Mucosa of descending colon (tissue), 3 donors: ENCODE data around the gene INPP4A. TPM values are rescaled to one million over a fixed set of nuclear protein-coding genes. Genes with fewer than 3 reads are reported as not detected.

Experiments used
- ATAC-seq: fragments of 200-7000 bp; cut with Tn5 transposase; one replicate; pipeline ENCODE4 v1.9.1; 2020; ENCODE audit warnings: mild to moderate bottlenecking, moderate library complexity
- DNase-seq, 3 donors: peaks; one replicate each; pipeline ENCODE4 v3.0.0-alpha.2; 2020
- H3K36me3 ChIP-seq: fragments of 200-600 bp; one replicate; pipeline ENCODE4 v1.8.0; 2021; ENCODE audit warnings: low read depth, mild to moderate bottlenecking
- H3K4me1 ChIP-seq: fragments of 200-600 bp; one replicate; pipeline ENCODE4 v1.8.0; 2021; ENCODE audit warnings: low read depth, mild to moderate bottlenecking
- H3K4me3 ChIP-seq: fragments of 200-600 bp; one replicate; pipeline ENCODE4 v1.8.0; 2021; ENCODE audit warnings: mild to moderate bottlenecking
- H3K9me3 ChIP-seq: fragments of 200-600 bp; one replicate; pipeline ENCODE4 v1.8.0; 2021; ENCODE audit warnings: mild to moderate bottlenecking
- CTCF ChIP-seq: fragments of 200-600 bp; IDR thresholded peaks from one replicate; pipeline ENCODE4 v1.8.0; 2022; ENCODE audit warnings: antibody characterized with exemption, mild to moderate bottlenecking
- intact Hi-C, 2 donors: fragments of 100-400 bp; cut with DNase I in 1 of 2; cut with micrococcal nuclease in 1 of 2; formaldehyde crosslinking; loops; one replicate each; pipeline versions ENCODE4 v1.11.0 to v1.11.1; 2022; cut with DNase I, micrococcal nuclease
- total RNA-seq, 3 donors: library from RNA; stranded (reverse); fragmentation: NEBNext Ultra II Directional in 2 of 3; extraction: Animal tissue kit (Norgen Biotek cat#: 25700) in 2 of 3; gene quantifications; one replicate each; pipeline versions ENCODE4 v1.2.1 to v1.2.4, GENCODE V29; 2021 to 2023
- donor health status: DM: no; HTN: no; CAD: no; lungs with moderate emphysema.
- donor health status: DM: no; HTN: no; CAD: no.
- donor health status: DM: no; HTN: yes; CAD: no.

The INPP4A gene
- total RNA-seq, 3 donors from 2014 or later: 18.2 to 39.8 (median 19.1) TPM

- DNase-seq (no peak), ATAC-seq (peak; percentile 13)
- no peak overlapping the region for H3K4me3 ChIP-seq
- no peak for TF ChIP-seq CTCF
- no peaks in the 10 kb centered on the region for H3K9me3 ChIP-seq
- intact Hi-C loops: no loop called here
- no peaks in the 10 kb centered on the region for H3K36me3 ChIP-seq
- H3K4me1 ChIP-seq: no peaks in the 10 kb centered on the region
Observed at GRCh38 chr2:98571121-98571701, 126.6 kb downstream of the INPP4A start.

GRCh38 chr2:98571796-98572195, 127.1 kb downstream of the INPP4A start:
- TF ChIP-seq CTCF: no peak
- Histone ChIP-seq H3K9me3 (no peaks in the 10 kb centered on the region), H3K4me1 (no peaks in the 10 kb centered on the region), H3K4me3 (no peak overlapping the region), H3K36me3 (no peaks in the 10 kb centered on the region)
- DNase-seq: no peak
- ATAC-seq: no peak
- intact Hi-C loops: no loop called here

- Histone ChIP-seq H3K36me3 (no peaks in the 10 kb centered on the region), H3K4me3 (no peak overlapping the region), H3K4me1 (no peaks in the 10 kb centered on the region), H3K9me3 (no peaks in the 10 kb centered on the region)
- DNase-seq (no peak), ATAC-seq (no peak)
- no peak for TF ChIP-seq CTCF
- intact Hi-C loops: no loop called here
Observed at GRCh38 chr2:98572211-98572610, 127.6 kb downstream of the INPP4A start.

- no peak for ATAC-seq
- no peaks in the 10 kb centered on the region for H3K9me3 ChIP-seq
- intact Hi-C loops: no loop called here
- no peaks in the 10 kb centered on the region for H3K36me3 ChIP-seq
- DNase-seq: no peak
- no peak for TF ChIP-seq CTCF
- no peaks in the 10 kb centered on the region for H3K4me1 ChIP-seq
- no peak overlapping the region for H3K4me3 ChIP-seq
Observed at GRCh38 chr2:98572676-98573075, 128.0 kb downstream of the INPP4A start.

GRCh38 chr2:98573426-98573825, 128.8 kb downstream of the INPP4A start:
- intact Hi-C loops: no loop called here
- no peak for TF ChIP-seq CTCF
- no peaks in the 10 kb centered on the region for H3K9me3 ChIP-seq
- DNase-seq: no peak
- H3K4me1 ChIP-seq: no peaks in the 10 kb centered on the region
- ATAC-seq: no peak
- H3K4me3 ChIP-seq: no peak overlapping the region
- H3K36me3 ChIP-seq: no peaks in the 10 kb centered on the region
